ENCODE data around the gene ANK2.

DNA sequence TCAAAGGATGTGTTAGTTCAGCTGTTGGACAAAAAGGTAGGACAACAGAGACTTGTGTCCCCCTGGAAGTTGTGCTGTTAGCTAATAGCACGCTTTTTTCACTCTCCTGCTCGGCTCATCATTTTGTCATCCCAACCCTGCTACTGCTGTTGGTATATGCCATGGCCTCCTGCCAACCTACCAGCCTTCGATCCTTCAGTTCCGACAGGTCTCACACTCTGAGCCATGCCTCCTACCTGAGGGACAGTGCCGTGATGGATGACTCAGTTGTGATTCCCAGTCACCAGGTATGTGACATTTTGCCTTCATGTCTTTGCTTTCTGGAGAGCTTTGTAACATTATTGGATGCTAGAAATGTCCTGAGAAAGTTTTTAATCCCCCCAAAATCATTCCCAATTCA is 268.1 kb downstream of the ANK2 start:
- TF ChIP-seq EZH2phosphoT487 (IDR thresholded peaks at IDR 0.05; ENCODE audit: insufficient read depth, low read depth) (no peak), EZH2 (IDR thresholded peaks at IDR 0.05; ENCODE audit: insufficient read depth, poor library complexity, severe bottlenecking) (no peak)

Data from GM23248 (cell line).